ENCODE results near the gene ZP1. TPM values are rescaled to one million over a fixed set of nuclear protein-coding genes. Genes with fewer than 3 reads are reported as not detected.

ZP1 gene
- total RNA-seq, 1 experiment from 2014 or later = not detected

GRCh38 chr11:60921777-60922335, 54.5 kb downstream of the ZP1 start:
- peaks cover 14% of the 10 kb centered on the region for H3K36me3 Mint-ChIP-seq
- POLR2A ChIA-PET = no interaction called here
- CTCF ChIA-PET = interaction anchor here (1.5 kb wide), 1 partner anchor 23 kb away, joined by 4 read pairs; no protein-coding TSS in a partner anchor
- H3K27ac Mint-ChIP-seq = no peak overlapping the region
- H3K4me3 Mint-ChIP-seq = no peak overlapping the region
- H3K9me3 Mint-ChIP-seq = no peaks in the 10 kb centered on the region
- DNase-seq (ENCODE audit: low spot score) (no peak), ATAC-seq (no peak)
- no peaks in the 10 kb centered on the region; the same call in 1 of the 2 replicates for H3K27me3 Mint-ChIP-seq (ENCODE audit: low read depth)
- peaks cover 30% of the 10 kb centered on the region for H3K4me1 Mint-ChIP-seq
- TF ChIP-seq FOXP4 (CRISPR knock-in tag; IDR thresholded peaks at IDR 0.05) (no peak), SMAD3 (CRISPR knock-in tag; IDR thresholded peaks at IDR 0.05; ENCODE audit: borderline replicate concordance) (no peak), FOXP1 (CRISPR knock-in tag; IDR thresholded peaks at IDR 0.05; ENCODE audit: borderline replicate concordance) (no peak), NR2C2 (CRISPR knock-in tag; IDR thresholded peaks at IDR 0.05) (no peak), ELF4 (CRISPR knock-in tag; IDR thresholded peaks at IDR 0.05; ENCODE audit: low read depth) (no peak), MAX (CRISPR knock-in tag; IDR thresholded peaks at IDR 0.05) (no peak), NR1H2 (CRISPR knock-in tag; IDR thresholded peaks at IDR 0.05) (no peak), ZMAT4 (CRISPR knock-in tag; IDR thresholded peaks at IDR 0.05) (no peak), GABPB1 (CRISPR knock-in tag; IDR thresholded peaks at IDR 0.05) (no peak), OVOL2 (CRISPR knock-in tag; IDR thresholded peaks at IDR 0.05; ENCODE audit: borderline replicate concordance) (no peak), ZNF232 (CRISPR knock-in tag; IDR thresholded peaks at IDR 0.05) (no peak), ZNF416 (CRISPR knock-in tag; IDR thresholded peaks at IDR 0.05) (no peak), ZNF512 (CRISPR knock-in tag; IDR thresholded peaks at IDR 0.05; ENCODE audit: borderline replicate concordance) (no peak), ZBTB43 (CRISPR knock-in tag; IDR thresholded peaks at IDR 0.05) (no peak)

GRCh38 chr11:60922906-60923305, 55.6 kb downstream of the ZP1 start:
- CTCF ChIA-PET = interaction anchor here (0.5 to 1.8 kb wide), 2 partner anchors 8 to 85 kb away, joined by 3 to 7 read pairs; no protein-coding TSS in a partner anchor
- DNase-seq (ENCODE audit: low spot score) (no peak), ATAC-seq (no peak)
- Mint-ChIP-seq H3K27ac (no peak overlapping the region), H3K4me1 (peaks cover 23% of the 10 kb centered on the region), H3K4me3 (no peak overlapping the region), H3K9me3 (no peaks in the 10 kb centered on the region), H3K27me3 (ENCODE audit: low read depth) (no peaks in the 10 kb centered on the region; the same call in 1 of the 2 replicates), H3K36me3 (peaks cover 16% of the 10 kb centered on the region)
- POLR2A ChIA-PET = no interaction called here
- TF ChIP-seq RELA (CRISPR knock-in tag; IDR thresholded peaks at IDR 0.05; ENCODE audit: borderline replicate concordance) (no peak), ARID4B (CRISPR knock-in tag; IDR thresholded peaks at IDR 0.05; ENCODE audit: borderline replicate concordance) (no peak), ZSCAN18 (CRISPR knock-in tag; IDR thresholded peaks at IDR 0.05) (no peak), ZNF512 (CRISPR knock-in tag; IDR thresholded peaks at IDR 0.05; ENCODE audit: borderline replicate concordance) (no peak), NR2C2 (CRISPR knock-in tag; IDR thresholded peaks at IDR 0.05) (no peak), SMAD3 (CRISPR knock-in tag; IDR thresholded peaks at IDR 0.05; ENCODE audit: borderline replicate concordance) (no peak)
